SK-N-SH (cell line): ENCODE data around the gene PRSS23. TPM values are rescaled to one million over a fixed set of nuclear protein-coding genes. Genes with fewer than 3 reads are reported as not detected.

ENCODE experiments used
- CTCF ChIA-PET: fragments of 300-600, 350-600 bp; formaldehyde crosslinking; extraction: SDS; loops from one replicate; lab custom pipeline; 2021; lab: Yijun Ruan, JAX
- POLR2A ChIA-PET: fragments of 350-600 bp; sonication (Branson Sonifier 250); formaldehyde crosslinking; extraction: SDS; loops from one replicate; lab custom pipeline; 2020; ENCODE audit warnings: antibody characterized with exemption, inconsistent platforms; lab: Yijun Ruan, JAX
- DNase-seq: peaks from one replicate; pipeline ENCODE4 v3.0.0; 2012
- H2AFZ ChIP-seq: fragments of 200-600 bp; sonication (generic); 2 replicates; pipeline ENCODE4 v1.8.1; 2016; ENCODE audit warnings: antibody characterized with exemption, mild to moderate bottlenecking, low read depth
- H3F3A ChIP-seq: fragments of 200-600 bp; sonication (generic); replicated peaks from 2 replicates; pipeline ENCODE3; 2016; ENCODE audit warnings: antibody characterized with exemption, mild to moderate bottlenecking; ENCODE audit not compliant: insufficient read depth
- H3K27ac ChIP-seq, 2 experiments: fragments of 200-500 bp in 1 of 2; fragments of 200-600 bp in 1 of 2; sonication (Bioruptor generic) in 1 of 2; sonication (generic), shearing (Covaris generic) in 1 of 2; 2 replicates each; pipeline versions ENCODE4 v1.5.1 to v1.6.1; 2014 to 2016; ENCODE audit warnings: low read depth in 2 of 2, inconsistent platforms in 1 of 2, low read length in 1 of 2, mild to moderate bottlenecking in 1 of 2, mixed read lengths in 1 of 2
- H3K27me3 ChIP-seq: fragments of 200-600 bp; sonication (generic), shearing (Covaris generic); 2 replicates; pipeline ENCODE4 v1.6.1; 2016; ENCODE audit warnings: mixed run types; ENCODE audit not compliant: insufficient read depth
- H3K36me3 ChIP-seq, 2 experiments: fragments of 200-500 bp in 1 of 2; fragments of 200-600 bp in 1 of 2; sonication (Bioruptor generic) in 1 of 2; sonication (generic) in 1 of 2; replicated peaks in 1 of 2; 2 replicates each; pipeline versions ENCODE3 to v1.5.1; 2014 to 2016; ENCODE audit warnings: low read length in 1 of 2, mild to moderate bottlenecking in 1 of 2; ENCODE audit not compliant: insufficient read depth in 2 of 2, control insufficient read depth in 1 of 2
- H3K4me1 ChIP-seq, 2 experiments: fragments of 200-500 bp in 1 of 2; fragments of 200-600 bp in 1 of 2; sonication (Bioruptor generic) in 1 of 2; sonication (generic), shearing (Covaris generic) in 1 of 2; 2 replicates each; pipeline versions ENCODE4 v1.5.1 to v1.6.1; 2014 to 2016; ENCODE audit warnings: low read depth in 1 of 2, low read length in 1 of 2, mixed run types in 1 of 2; ENCODE audit not compliant: insufficient read depth in 2 of 2, control insufficient read depth in 1 of 2
- H3K4me2 ChIP-seq: fragments of 200-600 bp; sonication (generic), shearing (Covaris generic); 2 replicates; pipeline ENCODE4 v1.6.1; 2017; ENCODE audit warnings: mixed run types
- H3K4me3 ChIP-seq, 2 experiments: fragments of 200-500 bp in 1 of 2; fragments of 200-600 bp in 1 of 2; sonication (Bioruptor generic) in 1 of 2; sonication (generic), shearing (Covaris generic) in 1 of 2; 2 replicates each; pipeline versions ENCODE4 v1.5.1 to v1.8.1; 2014 to 2016; ENCODE audit warnings: low read depth in 2 of 2, inconsistent platforms in 1 of 2, low read length in 1 of 2, mild to moderate bottlenecking in 1 of 2, mixed read lengths in 1 of 2, moderate library complexity in 1 of 2
- H3K79me2 ChIP-seq: fragments of 200-600 bp; sonication (generic); 2 replicates; pipeline ENCODE4 v1.8.1; 2017; ENCODE audit warnings: mild to moderate bottlenecking; ENCODE audit not compliant: insufficient read depth
- H3K9ac ChIP-seq: fragments of 200-600 bp; sonication (generic); 2 replicates; pipeline ENCODE4 v1.6.1; 2017; ENCODE audit warnings: mixed run types
- H3K9me2 ChIP-seq: fragments of 200-600 bp; sonication (generic); 2 replicates; pipeline ENCODE4 v1.6.1; 2017; ENCODE audit warnings: mixed run types
- H3K9me3 ChIP-seq: fragments of 200-600 bp; sonication (generic); 2 replicates; pipeline ENCODE4 v1.6.1; 2017; ENCODE audit warnings: mixed run types, mild to moderate bottlenecking, moderate library complexity
- H4K20me1 ChIP-seq: fragments of 200-600 bp; sonication (generic); 2 replicates; pipeline ENCODE4 v1.6.1; 2017; ENCODE audit warnings: mild to moderate bottlenecking, mixed run types; ENCODE audit not compliant: insufficient read depth
- CHD2 ChIP-seq: fragments of 150-350 bp; IDR thresholded peaks from 2 replicates; pipeline ENCODE4 v1.6.1; 2018; ENCODE audit warnings: low read length; ENCODE audit not compliant: partially characterized antibody
- CTCF ChIP-seq: fragments of 200-600 bp; sonication (generic); IDR thresholded peaks from 2 replicates; pipeline ENCODE4 v1.6.1; 2017; ENCODE audit warnings: antibody characterized with exemption, mild to moderate bottlenecking, moderate library complexity
- ELF1 ChIP-seq: IDR thresholded peaks from 2 replicates; pipeline ENCODE4 v1.4.0; 2012
- FOXJ3 ChIP-seq: sonication (generic); formaldehyde crosslinking; IDR thresholded peaks from 2 replicates; pipeline ENCODE4 v1.5.1; 2020; ENCODE audit warnings: mild to moderate bottlenecking, missing genetic modification reagents
- GABPA ChIP-seq: IDR thresholded peaks from 2 replicates; pipeline ENCODE4 v1.4.0; 2012; ENCODE audit warnings: low read depth, mild to moderate bottlenecking
- GATA2 ChIP-seq: sonication (generic); formaldehyde crosslinking; IDR thresholded peaks from 2 replicates; pipeline ENCODE4 v1.5.0; 2020; ENCODE audit warnings: mild to moderate bottlenecking, missing genetic modification reagents
- NFIC ChIP-seq: IDR thresholded peaks from 2 replicates; pipeline ENCODE4 v1.4.0; 2012; ENCODE audit warnings: borderline replicate concordance
- POLR2AphosphoS5 ChIP-seq: IDR thresholded peaks from 2 replicates; pipeline ENCODE4 v1.6.1; 2012; ENCODE audit warnings: low read depth, low read length
- RCOR1 ChIP-seq: fragments of 150-350 bp; IDR thresholded peaks from 2 replicates; pipeline ENCODE4 v1.6.1; 2017; ENCODE audit warnings: antibody characterized with exemption, low read length
- RXRA ChIP-seq: IDR thresholded peaks from 2 replicates; pipeline ENCODE4 v1.4.0; 2012; ENCODE audit warnings: low read depth, mild to moderate bottlenecking, borderline replicate concordance
- SIN3A ChIP-seq: IDR thresholded peaks from 2 replicates; pipeline ENCODE4 v1.6.1; 2012; ENCODE audit warnings: low read depth, mild to moderate bottlenecking, low read length, moderate library complexity, borderline replicate concordance
- SMC3 ChIP-seq: IDR thresholded peaks from 2 replicates; pipeline ENCODE4 v1.6.1; 2012; ENCODE audit warnings: low read depth, low read length, improper control_type of control experiment
- TEAD4 ChIP-seq: IDR thresholded peaks from 2 replicates; pipeline ENCODE4 v1.4.0; 2012; ENCODE audit warnings: mild to moderate bottlenecking, borderline replicate concordance; ENCODE audit not compliant: insufficient read depth
- USF1 ChIP-seq: IDR thresholded peaks from 2 replicates; pipeline ENCODE4 v1.4.0; 2012; ENCODE audit warnings: low read depth, borderline replicate concordance
- YY1 ChIP-seq: IDR thresholded peaks from 2 replicates; pipeline ENCODE4 v1.4.0; 2012; ENCODE audit warnings: low read depth, mild to moderate bottlenecking
- ZBTB33 ChIP-seq: IDR thresholded peaks from 2 replicates; pipeline ENCODE4 v1.4.0; 2012; ENCODE audit warnings: low read depth, borderline replicate concordance
- WGBS: methylation state at CpG from one replicate; pipeline ENCODE4 v1.1.6; 2017; ENCODE audit warnings: low lambda C conversion rate; 5-methylcytosine and 5-hydroxymethylcytosine counted together
- polyA plus RNA-seq, 3 experiments: library from polyadenylated mRNA; depleted of rRNA; stranded (reverse); fragments of >200 nt; gene quantifications; 2 replicates each; pipeline ENCODE4 v1.2.3, GENCODE V29; 2012
- TF ChIP-seq, protein P1 (sequence below): fragments of 150-350 bp; IDR thresholded peaks from 2 replicates; pipeline ENCODE4 v1.6.1; 2017; ENCODE audit warnings: antibody characterized with exemption, low read length, low read depth, borderline replicate concordance

PRSS23 gene
- polyA plus RNA-seq, 1 of the 3 experiments (the other 2 are of a cell fraction) = 326 TPM

DNA sequence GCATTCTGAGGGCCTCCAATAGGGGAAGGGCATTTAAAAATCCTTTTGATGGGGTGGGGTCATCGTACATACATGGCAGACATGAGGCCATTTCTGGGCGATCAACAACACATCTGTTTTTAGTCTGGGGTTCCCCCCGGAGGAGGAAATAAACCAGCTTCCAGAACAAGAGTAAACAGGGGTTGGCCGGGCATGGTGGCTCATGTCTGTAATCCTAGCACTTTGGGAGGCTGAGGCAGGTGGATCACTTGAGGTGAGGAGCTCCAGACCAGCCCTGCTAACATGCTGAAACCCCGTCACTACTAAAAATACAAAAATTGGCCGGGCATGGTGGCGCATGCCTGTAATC, 12.0 kb downstream of the PRSS23 start:
- Histone ChIP-seq H3K9me3 (no peaks in the 10 kb centered on the region), H3K4me3 (no peak overlapping the region), H3K79me2 (peaks cover 83% of the 10 kb centered on the region), H3K4me1 (peaks cover 0 to 66% of the 10 kb centered on the region in 2 experiments), H3K27ac (peak overlapping the region in 1 of 2 experiments; percentile 95; a peak in 2 of 4 replicates), H3K9me2 (no peaks in the 10 kb centered on the region), H4K20me1 (peaks cover 49% of the 10 kb centered on the region), H3K9ac (no peak overlapping the region), H2AFZ (no peak overlapping the region), H3K36me3 (peaks cover 39 to 40% of the 10 kb centered on the region in 2 experiments), H3K4me2 (peak overlapping the region; percentile 3; the same call in 1 of the 2 replicates), H3F3A (peaks cover 86% of the 10 kb centered on the region), H3K27me3 (no peaks in the 10 kb centered on the region)
- no peak for TF ChIP-seq SMC3
- no peak for DNase-seq
- ChIA-PET POLR2A (no interaction called here), CTCF (interaction anchor here (0.7 to 1.8 kb wide), 5 partner anchors 8 to 356 kb away, joined by 3 to 9 read pairs (median 3); no protein-coding TSS in a partner anchor)
- 81% methylated on average over 7 of the region's 7 CpGs for WGBS

DNA sequence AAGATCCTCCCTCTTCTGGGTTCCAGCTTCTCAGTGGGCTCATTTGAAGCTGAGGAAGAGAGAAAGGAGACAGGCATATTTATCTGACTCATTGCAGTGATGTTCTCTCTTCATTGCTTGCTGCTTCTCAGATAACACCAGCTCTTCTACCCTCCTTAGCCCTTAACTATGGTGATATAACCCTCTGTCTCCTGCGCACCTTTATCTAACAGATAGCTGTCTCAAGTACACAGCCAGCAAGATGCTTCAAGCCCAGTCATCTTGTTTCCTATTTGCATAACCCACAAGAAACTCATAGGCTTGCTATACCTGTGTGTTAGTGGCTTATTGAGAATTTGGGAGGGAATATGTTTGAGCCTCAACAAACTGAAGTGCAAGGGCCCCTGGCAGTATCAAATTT, 12.6 kb downstream of the PRSS23 start:
- H3K27ac ChIP-seq = peak overlapping the region in 1 of 2 experiments; percentile 95; a peak in 3 of 4 replicates
- POLR2A ChIA-PET = no interaction called here
- H3F3A ChIP-seq = peaks cover 93% of the 10 kb centered on the region
- peaks cover 83% of the 10 kb centered on the region for H3K79me2 ChIP-seq
- no peaks in the 10 kb centered on the region for H3K9me2 ChIP-seq
- DNase-seq = no peak
- H3K4me1 ChIP-seq = peaks cover 0 to 73% of the 10 kb centered on the region in 2 experiments
- H4K20me1 ChIP-seq = peaks cover 42% of the 10 kb centered on the region
- 100% methylated on average over 1 of the region's 1 CpG for WGBS
- no peak overlapping the region for H3K4me3 ChIP-seq
- H3K9me3 ChIP-seq = no peaks in the 10 kb centered on the region
- no peaks in the 10 kb centered on the region for H3K27me3 ChIP-seq
- TF ChIP-seq POLR2AphosphoS5 = peak; percentile 33; the same call in 1 of the 2 replicates
- peak; percentile 31; the same call in 1 of the 2 replicates for TF ChIP-seq SIN3A
- TF ChIP-seq ELF1 = no peak
- no peak for TF ChIP-seq FOXJ3
- no peak for TF ChIP-seq YY1
- no peak for TF ChIP-seq ZBTB33
- no peak for TF ChIP-seq GABPA
- TF ChIP-seq, all 33 proteins: peak for 2
- peaks cover 33 to 34% of the 10 kb centered on the region in 2 experiments for H3K36me3 ChIP-seq
- CTCF ChIA-PET = interaction anchor here (1.0 to 1.8 kb wide), 3 partner anchors 9 to 356 kb away, joined by 3 to 9 read pairs (median 5); no protein-coding TSS in a partner anchor
- H3K9ac ChIP-seq = no peak overlapping the region
- no peak overlapping the region for H3K4me2 ChIP-seq
- H2AFZ ChIP-seq = no peak overlapping the region

DNA sequence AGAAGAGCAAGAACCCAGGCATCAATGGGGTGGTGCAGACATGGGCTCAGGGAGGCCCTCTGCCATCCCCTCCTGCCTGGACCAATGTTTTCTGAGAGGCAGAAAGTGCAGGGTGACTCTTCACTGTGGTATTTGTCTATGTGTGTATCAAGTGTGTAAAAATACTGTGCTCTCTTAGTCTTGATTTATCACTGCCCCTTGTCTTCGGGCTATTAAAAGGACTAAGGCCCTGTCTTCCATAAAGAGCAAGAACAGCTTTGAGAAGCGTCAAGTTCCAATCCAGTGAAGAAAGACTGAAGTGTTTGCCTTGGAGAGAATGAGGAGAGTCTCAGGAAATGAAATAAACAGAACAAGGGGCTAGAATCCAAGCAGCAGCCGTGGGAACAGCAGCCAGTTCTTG, 14.4 kb downstream of the PRSS23 start:
- H3K9me2 ChIP-seq = no peaks in the 10 kb centered on the region
- H3F3A ChIP-seq = peaks cover 94% of the 10 kb centered on the region
- peak overlapping the region; percentile 83 to 95 for H3K27ac ChIP-seq
- H3K79me2 ChIP-seq = peaks cover 81% of the 10 kb centered on the region
- DNase-seq = no peak
- peaks cover 0 to 74% of the 10 kb centered on the region in 2 experiments for H3K4me1 ChIP-seq
- H3K4me2 ChIP-seq = peak overlapping the region; percentile 32; the same call in 1 of the 2 replicates
- no peak overlapping the region for H2AFZ ChIP-seq
- H3K36me3 ChIP-seq = peaks cover 16 to 18% of the 10 kb centered on the region in 2 experiments
- peak overlapping the region; percentile 57; the same call in 1 of the 2 replicates for H3K9ac ChIP-seq
- no peaks in the 10 kb centered on the region for H3K9me3 ChIP-seq
- ChIA-PET POLR2A (no interaction called here), CTCF (interaction anchor here (1.2 to 4.8 kb wide), 3 partner anchors 207 to 359 kb away, joined by 4 to 42 read pairs (median 13); no protein-coding TSS in a partner anchor)
- no peak overlapping the region for H3K4me3 ChIP-seq
- peaks cover 24% of the 10 kb centered on the region for H4K20me1 ChIP-seq
- WGBS = 65% methylated on average over 3 of the region's 3 CpGs
- H3K27me3 ChIP-seq = no peaks in the 10 kb centered on the region
- TF ChIP-seq RCOR1 (no peak), NFIC (no peak), CHD2 (no peak), TEAD4 (0 out of 2 replicates have a peak, but pooled peaks have one; percentile 32), USF1 (no peak), CTCF (no peak), RXRA (no peak; the same call in 1 of the 2 replicates), GATA2 (no peak), SMC3 (no peak)
- TF ChIP-seq, protein P1, sequence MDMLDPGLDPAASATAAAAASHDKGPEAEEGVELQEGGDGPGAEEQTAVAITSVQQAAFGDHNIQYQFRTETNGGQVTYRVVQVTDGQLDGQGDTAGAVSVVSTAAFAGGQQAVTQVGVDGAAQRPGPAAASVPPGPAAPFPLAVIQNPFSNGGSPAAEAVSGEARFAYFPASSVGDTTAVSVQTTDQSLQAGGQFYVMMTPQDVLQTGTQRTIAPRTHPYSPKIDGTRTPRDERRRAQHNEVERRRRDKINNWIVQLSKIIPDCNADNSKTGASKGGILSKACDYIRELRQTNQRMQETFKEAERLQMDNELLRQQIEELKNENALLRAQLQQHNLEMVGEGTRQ = no peak
